Upper lobe of left lung (tissue), 6 donors: ENCODE data around the gene ATP9B. TPM values are rescaled to one million over a fixed set of nuclear protein-coding genes. Genes with fewer than 3 reads are reported as not detected.

Source experiments
- ATAC-seq, 2 donors: fragments of 200-7000 bp; cut with Tn5 transposase; one replicate each; pipeline ENCODE4 v1.9.1; 2022; ENCODE audit warnings: mild to moderate bottlenecking in 2 of 2, moderate library complexity in 2 of 2; ENCODE audit not compliant: low FRiP score in 2 of 2
- DNase-seq, 2 donors: peaks; one replicate each; pipeline ENCODE4 v3.0.0-alpha.2; 2019 to 2020
- H3K27ac ChIP-seq, 4 donors: fragments of 200-600 bp; sonication (generic); one replicate each; pipeline ENCODE4 v1.5.1; 2016 to 2019
- H3K27me3 ChIP-seq, 4 donors: fragments of 200-600 bp; sonication (generic); one replicate each; pipeline ENCODE4 v1.5.1; 2017 to 2019
- H3K36me3 ChIP-seq, 4 donors: fragments of 200-600 bp; sonication (generic); one replicate each; pipeline ENCODE4 v1.5.1; 2016 to 2019
- H3K4me1 ChIP-seq, 4 donors: fragments of 200-600 bp; sonication (generic); one replicate each; pipeline ENCODE4 v1.5.1; 2018 to 2019
- H3K4me3 ChIP-seq, 4 donors: fragments of 200-600 bp; sonication (generic); one replicate each; pipeline ENCODE4 v1.5.1; 2017 to 2019; ENCODE audit warnings: mild to moderate bottlenecking in 2 of 4, moderate library complexity in 1 of 4
- H3K9me3 ChIP-seq, 4 donors: fragments of 200-600 bp; sonication (generic); one replicate each; pipeline ENCODE4 v1.5.1; 2018 to 2019
- EP300 ChIP-seq, 4 donors: sonication (generic); formaldehyde crosslinking; IDR thresholded peaks; one replicate each; pipeline ENCODE4 v1.5.1; 2017; ENCODE audit warnings: antibody characterized with exemption in 4 of 4, control low read depth in 2 of 4
- POLR2A ChIP-seq, 4 donors: fragments of 450-650 bp; IDR thresholded peaks; one replicate each; pipeline ENCODE4 v1.5.1; 2016 to 2017; ENCODE audit warnings: antibody characterized with exemption in 4 of 4, mild to moderate bottlenecking in 2 of 4
- POLR2AphosphoS5 ChIP-seq, 2 donors: sonication (generic); formaldehyde crosslinking; IDR thresholded peaks; one replicate each; pipeline ENCODE4 v1.5.1; 2017; ENCODE audit warnings: antibody characterized with exemption in 2 of 2
- WGBS, 2 donors: methylation state at CpG; one replicate each; pipeline ENCODE4 v1.1.5; 2017 to 2018; 5-methylcytosine and 5-hydroxymethylcytosine counted together
- total RNA-seq, 6 donors: library from RNA; depleted of rRNA in 4 of 6; stranded (reverse); fragments of >200 nt in 4 of 6; gene quantifications; one replicate each; pipeline versions ENCODE4 v1.1.0 to v1.2.1, GENCODE V29; 2016 to 2021
- TF ChIP-seq, protein P1 (sequence below), 6 experiments: fragments of 450-650 bp in 4 of 6; fragments of 200-600 bp in 2 of 6; sonication (generic) in 2 of 6; IDR thresholded peaks; one replicate each; pipeline ENCODE4 v1.5.1; 2016 to 2019; ENCODE audit warnings: antibody characterized with exemption in 6 of 6
- donor health status: DM: no; HTN: no; CAD: no; lungs with moderate emphysema.
- donor health status: DM: no; HTN: yes; CAD: no; lungs with severe emphysema.

Gene ATP9B
- total RNA-seq, 6 donors from 2014 or later, result 29.8 to 124 (median 49.2) TPM

DNA sequence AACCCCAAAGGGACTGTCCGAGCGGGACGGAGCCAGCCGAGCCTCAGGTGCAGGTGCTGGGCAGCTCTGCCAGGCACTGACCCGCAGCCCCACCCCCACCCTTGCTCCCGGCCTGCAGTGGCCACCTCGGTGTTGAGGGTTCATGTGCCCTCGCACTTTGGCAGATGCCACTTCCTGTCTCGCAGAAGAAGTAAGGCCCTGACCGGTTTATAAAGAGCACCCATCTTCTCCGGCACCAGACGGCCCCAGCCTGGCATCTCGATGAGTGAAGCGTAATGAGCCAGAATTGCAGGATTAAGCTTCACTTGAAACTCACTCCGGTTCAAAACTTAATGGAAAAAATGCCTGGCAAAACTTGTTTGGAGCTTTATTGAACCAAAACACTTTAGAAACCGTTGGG lies 315.6 kb downstream of the ATP9B start:
- ATAC-seq, result no peak
- no peak overlapping the region for H3K4me3 ChIP-seq
- no peaks in the 10 kb centered on the region for H3K36me3 ChIP-seq
- H3K27ac ChIP-seq, result no peak overlapping the region
- no peak for DNase-seq
- WGBS, 2 donors, result 68 to 72% methylated on average over 14 of the region's 16 CpGs
- no peak for TF ChIP-seq POLR2A (IDR thresholded peaks at IDR 0.05)
- no peak for TF ChIP-seq EP300 (IDR thresholded peaks at IDR 0.05)
- no peak for TF ChIP-seq POLR2AphosphoS5 (IDR thresholded peaks at IDR 0.05)
- TF ChIP-seq, protein P1, sequence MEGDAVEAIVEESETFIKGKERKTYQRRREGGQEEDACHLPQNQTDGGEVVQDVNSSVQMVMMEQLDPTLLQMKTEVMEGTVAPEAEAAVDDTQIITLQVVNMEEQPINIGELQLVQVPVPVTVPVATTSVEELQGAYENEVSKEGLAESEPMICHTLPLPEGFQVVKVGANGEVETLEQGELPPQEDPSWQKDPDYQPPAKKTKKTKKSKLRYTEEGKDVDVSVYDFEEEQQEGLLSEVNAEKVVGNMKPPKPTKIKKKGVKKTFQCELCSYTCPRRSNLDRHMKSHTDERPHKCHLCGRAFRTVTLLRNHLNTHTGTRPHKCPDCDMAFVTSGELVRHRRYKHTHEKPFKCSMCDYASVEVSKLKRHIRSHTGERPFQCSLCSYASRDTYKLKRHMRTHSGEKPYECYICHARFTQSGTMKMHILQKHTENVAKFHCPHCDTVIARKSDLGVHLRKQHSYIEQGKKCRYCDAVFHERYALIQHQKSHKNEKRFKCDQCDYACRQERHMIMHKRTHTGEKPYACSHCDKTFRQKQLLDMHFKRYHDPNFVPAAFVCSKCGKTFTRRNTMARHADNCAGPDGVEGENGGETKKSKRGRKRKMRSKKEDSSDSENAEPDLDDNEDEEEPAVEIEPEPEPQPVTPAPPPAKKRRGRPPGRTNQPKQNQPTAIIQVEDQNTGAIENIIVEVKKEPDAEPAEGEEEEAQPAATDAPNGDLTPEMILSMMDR (IDR thresholded peaks at IDR 0.05), result no peak
- H3K9me3 ChIP-seq, result no peaks in the 10 kb centered on the region
- peaks cover 0 to 3% (median 0%) of the 10 kb centered on the region in 4 donors for H3K4me1 ChIP-seq
- H3K27me3 ChIP-seq, result peaks cover 0 to 2% (median 0%) of the 10 kb centered on the region in 4 donors

DNA sequence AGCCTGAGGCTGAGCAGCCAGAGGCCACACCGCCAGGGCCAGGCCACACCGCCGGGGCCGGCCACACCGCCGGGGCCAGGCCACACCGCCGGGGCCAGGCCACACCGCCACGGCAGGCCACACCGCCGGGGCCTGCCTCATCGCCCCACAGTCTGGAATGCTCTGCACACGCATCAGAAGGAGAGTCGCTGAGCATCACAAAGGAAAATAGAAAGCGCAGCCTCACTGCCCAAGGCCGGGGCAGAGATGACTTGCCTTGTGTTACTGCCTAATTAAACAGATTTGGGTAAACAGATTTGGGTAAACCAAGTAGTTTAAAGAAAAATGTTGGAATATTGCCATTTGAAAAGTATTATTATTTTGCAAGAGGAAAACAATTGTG lies 316.1 kb downstream of the ATP9B start:
- Histone ChIP-seq H3K9me3 (no peaks in the 10 kb centered on the region), H3K27ac (no peak overlapping the region), H3K4me1 (peaks cover 0 to 3% (median 0%) of the 10 kb centered on the region in 4 donors), H3K27me3 (peaks cover 0 to 2% (median 0%) of the 10 kb centered on the region in 4 donors), H3K36me3 (no peaks in the 10 kb centered on the region), H3K4me3 (no peak overlapping the region)
- WGBS, 2 donors, result 70 to 87% methylated on average over 8 to 16 of the region's 17 CpGs
- no peak for ATAC-seq
- no peak for DNase-seq
- no peak for TF ChIP-seq POLR2A (IDR thresholded peaks at IDR 0.05)
- no peak for TF ChIP-seq EP300 (IDR thresholded peaks at IDR 0.05)
- TF ChIP-seq POLR2AphosphoS5 (IDR thresholded peaks at IDR 0.05), result no peak
- TF ChIP-seq, protein P1 (IDR thresholded peaks at IDR 0.05), result no peak

DNA sequence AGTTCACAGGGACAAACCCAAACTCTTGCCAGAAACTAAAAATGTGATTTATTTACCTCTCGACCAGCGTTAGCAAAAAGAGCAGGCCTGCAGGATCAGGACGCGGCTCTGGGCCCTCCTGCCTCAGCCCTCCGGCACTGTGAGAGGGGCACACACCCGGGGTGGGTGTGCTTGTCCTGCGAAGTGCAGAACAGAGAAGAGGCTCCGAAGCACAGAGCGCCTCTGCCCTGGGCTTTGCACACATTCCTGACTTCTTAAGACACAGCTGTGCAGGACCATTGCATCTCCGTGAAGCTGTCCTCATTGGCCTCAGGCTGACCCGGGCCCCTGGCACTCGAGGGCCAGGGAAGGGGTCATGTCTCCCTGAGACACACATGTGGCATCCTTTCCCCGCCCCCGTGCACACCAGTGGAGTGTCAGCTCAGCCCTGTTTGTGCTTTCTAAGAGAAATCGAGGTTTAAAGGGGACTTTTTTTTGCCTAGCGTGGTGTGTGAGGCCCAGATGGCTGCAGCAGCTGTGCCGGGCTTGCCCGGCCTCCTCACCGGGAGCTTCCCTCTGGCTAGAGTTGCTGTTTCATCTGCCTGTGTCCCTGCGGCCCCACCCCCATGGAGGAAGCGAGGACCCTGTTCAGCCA lies 316.6 kb downstream of the ATP9B start:
- no peak overlapping the region for H3K27ac ChIP-seq
- ATAC-seq (no peak), DNase-seq (peak; percentile 12 to 63)
- H3K9me3 ChIP-seq, result no peaks in the 10 kb centered on the region
- H3K4me3 ChIP-seq, result no peak overlapping the region
- 52 to 74% methylated on average over 17 to 21 of the region's 21 CpGs for WGBS, 2 donors
- peaks cover 0 to 2% (median 0%) of the 10 kb centered on the region in 4 donors for H3K4me1 ChIP-seq
- TF ChIP-seq POLR2AphosphoS5 (IDR thresholded peaks at IDR 0.05) (no peak), EP300 (IDR thresholded peaks at IDR 0.05) (no peak), POLR2A (IDR thresholded peaks at IDR 0.05) (no peak)
- TF ChIP-seq, protein P1 (IDR thresholded peaks at IDR 0.05), result no peak
- H3K27me3 ChIP-seq, result peaks cover 0 to 2% (median 0%) of the 10 kb centered on the region in 4 donors
- no peaks in the 10 kb centered on the region for H3K36me3 ChIP-seq

DNA sequence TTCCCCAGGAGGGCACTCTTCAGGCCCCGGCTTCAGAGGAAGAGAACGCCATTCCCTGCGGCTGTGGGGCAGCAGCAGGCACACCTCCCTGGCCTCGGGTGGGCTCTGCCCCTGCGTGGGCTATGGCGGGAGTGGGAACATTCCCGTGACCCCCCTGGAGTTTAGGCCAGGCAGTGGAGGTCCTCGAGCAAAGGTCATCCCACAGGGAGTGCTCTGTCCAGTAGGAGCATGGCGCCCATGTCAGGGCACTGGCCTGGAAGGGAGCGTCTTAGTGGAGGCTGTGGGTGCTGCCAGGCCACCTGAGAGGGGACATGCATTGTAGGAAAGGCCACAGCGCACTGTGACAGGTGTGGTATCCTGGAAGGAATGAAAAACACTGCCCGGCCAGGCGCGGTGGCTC lies 317.4 kb downstream of the ATP9B start:
- DNase-seq (peak; percentile 16 to 51), ATAC-seq (no peak)
- Histone ChIP-seq H3K9me3 (no peaks in the 10 kb centered on the region), H3K4me3 (no peak overlapping the region), H3K4me1 (no peaks in the 10 kb centered on the region), H3K36me3 (no peaks in the 10 kb centered on the region), H3K27ac (no peak overlapping the region), H3K27me3 (peaks cover 0 to 5% (median 0%) of the 10 kb centered on the region in 4 donors)
- TF ChIP-seq EP300 (IDR thresholded peaks at IDR 0.05) (no peak), POLR2AphosphoS5 (IDR thresholded peaks at IDR 0.05) (no peak), POLR2A (IDR thresholded peaks at IDR 0.05) (no peak)
- TF ChIP-seq, protein P1 (IDR thresholded peaks at IDR 0.05), result no peak
- 90 to 92% methylated on average over 2 to 14 of the region's 14 CpGs for WGBS, 2 donors

DNA sequence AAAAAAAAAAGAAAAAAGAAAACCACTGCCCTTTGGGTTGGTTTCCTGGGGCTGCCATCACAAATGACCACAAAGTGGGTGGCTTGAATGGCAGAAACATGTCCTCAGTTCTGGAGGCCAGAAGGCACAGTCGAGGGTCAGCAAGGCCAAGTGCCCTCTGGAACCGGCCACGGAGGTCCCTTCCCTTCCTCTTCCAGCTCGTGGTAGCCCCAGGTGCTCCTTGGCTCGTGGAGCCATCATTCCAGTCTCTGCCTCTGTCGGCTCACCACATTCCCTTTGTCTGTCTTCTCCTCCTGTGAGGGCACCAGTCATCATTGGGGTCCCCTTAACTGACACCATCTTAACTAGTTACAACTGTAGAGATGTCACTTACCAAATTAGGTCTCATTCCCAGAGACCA lies 318.0 kb downstream of the ATP9B start:
- Histone ChIP-seq H3K36me3 (no peaks in the 10 kb centered on the region), H3K27ac (no peak overlapping the region), H3K9me3 (no peaks in the 10 kb centered on the region), H3K4me1 (no peaks in the 10 kb centered on the region), H3K4me3 (no peak overlapping the region), H3K27me3 (peaks cover 0 to 8% (median 0%) of the 10 kb centered on the region in 4 donors)
- TF ChIP-seq POLR2AphosphoS5 (IDR thresholded peaks at IDR 0.05) (no peak), EP300 (IDR thresholded peaks at IDR 0.05) (no peak), POLR2A (IDR thresholded peaks at IDR 0.05) (no peak)
- TF ChIP-seq, protein P1 (IDR thresholded peaks at IDR 0.05), result no peak
- ATAC-seq, result no peak
- DNase-seq, result no peak
- 76 to 91% methylated on average over 6 of the region's 6 CpGs for WGBS, 2 donors
